GM12872 (cell line): Measurements from ENCODE around the gene DGCR2.

Source experiments
- CTCF ChIP-seq: IDR thresholded peaks from 3 replicates; pipeline ENCODE4 v1.5.1; 2011; ENCODE audit warnings: low read depth, mild to moderate bottlenecking, low read length, moderate library complexity; ENCODE audit not compliant: insufficient read depth

DGCR2 gene

GRCh38 chr22:19164425-19164824, 42.2 kb upstream of the DGCR2 start:
- no peak for TF ChIP-seq CTCF

- TF ChIP-seq CTCF: no peak
Measured at GRCh38 chr22:19152942-19153883, 31.0 kb upstream of the DGCR2 start.

- no peak for TF ChIP-seq CTCF
Measured at GRCh38 chr22:19151329-19152191, 29.3 kb upstream of the DGCR2 start.

GRCh38 chr22:19150482-19151328, 28.5 kb upstream of the DGCR2 start:
- TF ChIP-seq CTCF: no peak

- no peak for TF ChIP-seq CTCF
Measured at GRCh38 chr22:19149991-19150390, 27.8 kb upstream of the DGCR2 start, which contains the start of gene GSC2. GSC2 (minus strand) TSS chr22:19150292; CDS start chr22:19150283, 9 bp downstream.

- no peak for TF ChIP-seq CTCF
Measured at GRCh38 chr22:19149047-19149883, 27.1 kb upstream of the DGCR2 start.
